Hypothalamus (tissue), 51 donors: Measurements from ENCODE around the gene SNX5.

Experiments
- DNase-seq, 51 donors: peaks; one replicate each; lab custom pipeline; 2025; lab: John Stamatoyannopoulos, UW

SNX5 gene

GRCh38 chr20:17892189-17892938 lies 76.2 kb downstream of the SNX5 start:
- DNase-seq: no peak
